Stimulated activated CD8-positive, alpha-beta memory T cell treated with anti-CD3 and anti-CD28 coated beads, Interleukin-15, amount 100 ng/mL, for 4 hours (primary cell): ENCODE results near the gene LNP1.
A peak's percentile ranks its signal among the peaks of the same experiment; 100 is the strongest.

Source experiments
- DNase-seq, 2 donors: peaks; one replicate each; pipeline ENCODE4 v3.0.0-alpha.2; 2020; ENCODE audit warnings: low read depth in 2 of 2

The LNP1 gene

DNA sequence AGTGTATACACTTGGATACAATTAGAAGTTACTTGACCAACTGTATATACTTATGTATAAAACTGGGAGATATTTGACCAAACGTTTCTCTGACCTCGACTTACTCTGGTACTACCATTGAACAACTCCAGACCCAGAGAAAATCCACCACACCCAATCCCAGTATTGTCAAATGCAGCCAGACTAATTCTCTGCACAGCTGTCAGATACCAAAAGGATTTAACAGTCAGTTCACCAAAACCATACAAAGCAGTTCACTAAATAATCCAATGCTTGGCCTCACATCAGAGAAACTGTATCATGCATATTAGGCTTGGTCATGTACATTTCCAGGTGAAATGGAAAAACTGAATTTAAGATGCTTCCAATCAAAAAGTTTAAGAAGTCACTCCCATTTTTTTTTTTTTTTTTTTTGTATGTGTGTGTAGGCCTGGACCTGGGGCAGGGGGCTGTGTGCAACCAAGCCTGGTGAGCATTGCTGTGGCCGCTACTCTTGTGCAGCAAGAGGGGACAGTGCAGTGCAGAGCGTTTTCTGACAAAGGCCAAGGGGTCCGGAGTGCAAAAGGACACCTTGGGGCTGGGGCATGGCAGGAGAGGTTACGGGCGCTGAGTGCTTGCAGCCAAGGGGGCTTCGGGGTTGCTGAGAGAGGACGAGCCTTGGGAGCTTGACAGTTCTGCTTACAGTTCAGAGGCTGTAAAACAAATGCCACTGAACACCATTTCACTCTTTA, 1.8 kb upstream of the LNP1 start:
- no peak for DNase-seq

DNA sequence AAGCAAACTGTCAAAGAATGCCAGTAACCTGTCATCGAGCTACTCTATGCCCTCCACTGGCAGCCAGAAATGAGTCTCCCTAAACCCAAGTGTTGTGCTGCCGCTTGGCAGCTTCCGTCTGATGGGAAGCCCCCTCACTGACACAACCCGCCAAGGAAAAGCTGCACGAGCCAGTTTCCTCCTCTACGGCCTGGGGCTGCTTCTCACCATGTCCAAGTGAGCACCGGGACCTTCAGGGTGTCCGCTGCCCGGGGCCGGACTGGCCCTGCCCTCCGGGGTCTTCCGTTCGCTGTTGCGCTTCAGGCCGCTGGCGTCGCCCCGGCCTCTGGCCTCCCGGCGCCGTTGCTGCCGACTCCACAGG, 940 bp upstream of the LNP1 start:
- peak in 1 of 2 donors; percentile 8 for DNase-seq

DNA sequence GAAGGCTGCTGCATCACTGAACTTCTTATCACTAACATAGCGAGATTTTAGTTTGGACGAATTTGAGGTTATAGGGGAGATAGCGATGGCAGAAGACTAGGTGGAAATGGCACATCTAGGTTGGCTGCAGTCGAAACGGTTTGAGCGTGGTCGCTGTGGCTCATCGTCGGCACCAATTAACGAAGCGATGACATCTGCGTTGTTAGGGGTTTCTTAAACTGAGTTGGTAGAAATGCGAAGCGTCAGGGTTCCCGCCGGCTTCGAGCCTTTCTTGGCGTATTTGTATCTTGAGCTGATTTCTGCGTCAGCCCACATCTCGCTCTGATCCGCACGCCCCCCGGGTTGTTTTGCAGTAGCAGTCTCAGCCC, 319 bp downstream of the LNP1 start:
- DNase-seq, result peak in 1 of 2 donors; percentile 32

DNA sequence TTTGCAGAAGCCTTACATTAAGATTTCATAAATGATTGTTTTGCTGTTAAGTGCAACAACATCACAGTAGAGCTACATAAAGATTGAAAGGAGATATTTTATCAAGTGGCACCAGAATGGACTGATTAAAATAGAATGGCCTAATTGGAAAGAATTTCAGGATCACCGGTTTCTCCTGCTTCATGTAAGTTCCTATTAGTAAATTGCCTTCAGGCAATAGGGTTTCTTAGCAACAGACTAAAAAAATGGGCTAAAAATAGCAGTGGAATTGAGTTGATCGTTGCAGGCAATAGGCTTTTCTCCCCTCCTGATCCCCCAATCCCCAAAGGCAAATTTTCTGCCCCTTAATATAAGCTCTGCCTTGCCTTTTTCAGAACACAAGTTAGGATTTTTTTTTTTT, 917 bp downstream of the LNP1 start:
- no peak for DNase-seq

DNA sequence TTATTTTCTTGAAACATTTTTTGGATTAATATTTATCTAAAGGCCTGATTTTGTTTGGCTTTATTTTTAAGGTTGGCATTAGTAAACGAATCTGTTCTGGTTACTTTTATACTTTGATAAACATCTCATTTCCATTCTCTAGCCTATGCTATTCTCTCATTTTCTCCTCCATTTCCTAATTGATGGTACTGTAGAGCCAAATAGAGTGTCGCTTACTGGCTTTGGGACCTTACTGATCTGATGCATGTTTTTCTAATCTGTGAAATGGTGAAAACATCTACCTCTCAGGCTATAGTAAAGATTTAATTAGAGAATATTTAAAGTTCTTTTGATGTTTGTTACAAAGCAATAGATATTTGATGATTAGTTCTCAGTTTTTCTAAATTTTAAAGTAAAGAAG, 1.6 kb downstream of the LNP1 start:
- DNase-seq, result no peak

DNA sequence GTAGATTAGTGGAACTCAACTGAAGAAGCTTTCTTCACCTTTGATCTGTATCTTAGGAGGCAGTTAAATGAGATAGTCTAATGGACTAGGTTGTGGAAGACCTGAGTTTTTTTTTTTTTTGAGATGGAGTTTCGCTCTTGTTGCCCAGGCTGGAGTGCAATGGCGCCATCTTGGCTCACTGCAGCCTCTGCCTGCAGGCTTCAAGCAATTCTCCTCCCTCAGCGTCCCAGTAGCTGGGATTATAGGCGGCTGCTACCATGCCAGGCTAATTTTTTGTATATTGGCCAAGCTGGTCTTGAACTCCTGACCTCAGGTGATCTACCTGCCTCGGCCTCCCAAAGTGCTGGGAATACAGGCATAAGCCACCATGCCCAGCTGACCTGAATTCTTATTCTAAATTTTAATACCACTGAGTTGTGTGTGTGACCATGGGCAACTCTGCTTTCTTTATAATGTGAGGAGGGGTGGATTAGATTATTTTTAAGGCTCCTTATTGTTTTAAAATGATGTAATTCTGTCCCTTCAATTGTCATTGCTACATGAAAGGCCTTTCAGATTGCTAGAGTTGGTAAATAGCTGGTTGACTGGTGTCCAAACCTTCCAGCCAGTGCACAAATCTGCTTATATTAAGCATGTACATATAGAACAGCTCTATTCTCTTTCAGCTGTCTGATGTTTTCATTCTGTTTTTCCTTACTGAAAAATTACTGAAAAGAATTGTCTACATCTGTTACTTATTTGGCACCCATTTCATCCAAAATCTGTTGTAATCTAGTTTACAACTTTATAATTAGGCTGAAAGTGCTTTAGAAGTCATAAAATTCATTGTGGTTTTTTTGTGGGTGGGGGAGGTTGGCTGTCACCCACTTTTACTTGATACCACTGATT, 2.3 kb downstream of the LNP1 start:
- DNase-seq, result no peak

DNA sequence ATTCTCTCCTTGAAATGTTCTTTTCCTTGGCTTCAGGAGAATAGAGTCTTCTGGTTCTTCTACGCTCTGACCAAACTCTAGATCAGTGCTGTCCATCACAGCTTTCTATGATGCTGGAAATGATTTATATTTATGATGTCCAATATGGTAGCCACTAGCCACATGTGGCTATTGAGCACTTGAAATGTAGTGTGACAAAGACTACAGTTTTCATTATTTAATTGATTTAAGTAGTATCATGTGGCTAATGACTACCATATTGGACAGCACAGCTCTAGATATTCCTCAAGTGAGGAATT, 2.9 kb downstream of the LNP1 start:
- no peak for DNase-seq

DNA sequence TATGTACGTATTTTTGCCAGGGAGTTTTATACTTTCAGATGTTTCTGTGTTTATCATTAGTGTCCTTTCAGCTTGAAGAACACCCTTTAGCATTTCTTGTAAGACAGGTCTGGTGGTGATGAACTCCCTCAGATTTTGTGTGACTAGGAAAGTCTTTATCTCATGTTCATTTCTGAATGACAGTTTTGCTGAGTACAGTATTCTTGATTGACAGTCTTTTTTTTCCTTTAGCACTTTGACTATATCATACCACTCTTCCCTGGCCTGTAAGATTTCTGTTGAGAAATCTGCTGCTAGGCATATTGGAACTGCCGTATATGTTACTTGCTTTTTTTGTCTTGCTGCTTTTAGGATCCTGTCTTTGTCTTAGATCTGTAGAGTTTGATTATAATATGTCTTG, 5.8 kb downstream of the LNP1 start:
- no peak for DNase-seq

DNA sequence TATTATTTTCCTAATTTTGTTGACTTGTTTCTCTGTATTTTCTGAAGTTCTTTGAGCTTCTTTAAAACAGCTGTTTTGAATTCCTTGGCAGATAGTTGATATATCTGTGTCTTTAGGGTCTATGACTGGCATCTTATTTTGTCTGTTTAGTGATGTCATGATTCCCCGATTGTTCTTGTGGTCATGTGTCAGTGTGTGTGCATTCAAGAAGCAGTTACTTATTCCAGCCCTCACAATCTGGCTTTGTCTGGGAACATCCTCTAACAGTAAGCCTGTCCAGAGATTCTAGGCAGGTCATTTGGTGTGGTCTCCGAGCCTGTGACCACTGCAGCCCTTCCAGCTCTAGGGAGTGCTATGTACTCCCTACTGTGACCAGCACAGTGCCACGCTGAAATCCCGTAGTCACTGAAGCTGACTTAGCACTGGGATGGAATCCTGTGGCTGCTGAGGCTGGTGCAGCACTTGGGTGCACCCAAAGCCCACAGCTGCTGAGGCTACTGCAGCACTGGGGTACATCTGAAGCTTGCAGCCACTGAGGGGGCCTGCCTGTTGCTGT, 6.7 kb downstream of the LNP1 start:
- no peak for DNase-seq

DNA sequence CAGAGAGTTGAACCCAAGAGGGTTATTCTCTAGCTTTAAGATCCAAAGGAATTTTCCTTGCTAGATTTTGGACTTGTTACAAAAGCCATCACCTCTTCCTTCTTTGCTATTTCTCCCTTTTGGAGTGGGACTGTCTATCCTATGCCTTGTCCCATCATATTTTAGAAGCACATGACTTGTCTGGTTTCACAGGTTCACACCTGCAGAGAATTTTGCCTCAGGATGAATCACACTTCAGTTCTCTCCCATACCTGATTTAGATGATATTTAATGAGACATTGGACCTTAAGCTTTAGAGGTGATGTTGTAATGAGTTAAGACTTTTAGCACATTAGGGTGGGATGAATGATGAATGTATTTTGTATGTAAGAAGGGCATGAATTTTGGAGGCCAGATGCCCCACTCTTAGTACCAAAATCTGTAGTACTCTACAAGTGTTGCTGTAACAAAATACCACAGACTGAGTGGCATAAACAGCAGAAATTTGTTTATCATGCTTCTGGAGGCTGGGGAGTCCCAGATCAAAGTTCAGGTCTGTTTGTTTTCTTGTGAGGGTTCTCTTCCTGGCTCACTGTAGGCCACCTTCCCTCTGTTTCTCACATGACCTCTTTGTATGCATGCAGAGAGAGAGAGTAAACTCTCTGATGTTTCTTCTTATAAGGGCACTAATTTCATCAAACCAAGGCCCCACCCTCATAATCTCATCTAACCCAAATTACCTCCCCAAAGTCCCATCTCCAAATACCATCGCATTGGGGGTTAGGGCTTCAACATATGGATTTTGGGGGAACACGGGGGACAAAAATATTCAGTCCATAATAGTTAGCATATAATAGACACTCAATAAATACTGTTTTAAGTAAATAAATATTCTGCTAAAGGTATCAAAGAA, 10.0 kb downstream of the LNP1 start:
- no peak for DNase-seq

DNA sequence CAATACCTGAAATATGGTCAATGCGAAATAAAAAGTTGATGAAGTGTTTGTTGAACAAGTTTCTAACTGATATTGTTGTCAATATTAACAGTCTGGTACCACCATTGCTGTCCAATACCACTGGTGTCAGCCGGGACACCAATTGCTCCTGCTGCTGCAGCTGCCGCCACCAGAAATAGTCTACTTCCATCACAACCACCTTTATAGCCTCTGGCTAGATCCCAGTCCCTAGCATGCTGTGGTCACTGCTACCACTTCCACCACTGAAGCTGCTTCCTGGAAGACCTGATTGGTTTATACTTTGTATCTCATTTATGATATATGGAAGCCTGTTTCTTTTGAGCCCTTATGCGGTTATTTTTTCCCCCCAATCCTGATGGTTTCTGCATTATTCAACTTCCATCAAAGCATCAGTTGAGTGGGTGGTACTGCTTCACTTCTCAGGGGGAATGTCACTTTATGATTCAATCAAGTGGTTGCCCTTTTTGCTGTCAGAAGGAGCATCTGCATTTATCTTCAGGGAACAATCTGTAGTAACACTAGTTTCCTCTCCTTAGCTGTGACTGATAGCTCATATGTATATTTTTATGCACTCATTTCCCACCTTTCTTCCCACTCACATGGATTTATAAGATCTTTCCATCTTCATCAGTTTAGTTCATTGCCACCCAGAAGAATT, 11.7 kb downstream of the LNP1 start:
- DNase-seq, result no peak

DNA sequence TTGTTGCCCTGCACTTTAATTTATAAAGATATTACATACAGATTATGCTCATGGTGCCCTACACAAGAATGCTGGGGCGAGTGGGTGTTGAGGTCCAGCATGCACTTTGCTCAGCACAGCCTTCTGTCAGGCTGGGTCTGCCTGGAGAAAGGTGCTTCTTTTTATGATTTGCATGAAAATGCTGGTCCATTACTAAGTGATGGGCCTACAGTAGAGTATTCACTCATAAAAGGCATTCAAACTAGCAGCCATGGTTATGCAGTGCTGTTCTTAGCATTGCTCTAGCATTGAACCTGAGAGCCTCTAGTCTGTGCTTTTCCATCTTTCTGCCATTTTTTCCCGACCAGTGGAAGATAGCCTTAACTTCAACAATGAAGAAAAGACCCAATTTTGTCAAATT, 12.3 kb downstream of the LNP1 start:
- no peak for DNase-seq

DNA sequence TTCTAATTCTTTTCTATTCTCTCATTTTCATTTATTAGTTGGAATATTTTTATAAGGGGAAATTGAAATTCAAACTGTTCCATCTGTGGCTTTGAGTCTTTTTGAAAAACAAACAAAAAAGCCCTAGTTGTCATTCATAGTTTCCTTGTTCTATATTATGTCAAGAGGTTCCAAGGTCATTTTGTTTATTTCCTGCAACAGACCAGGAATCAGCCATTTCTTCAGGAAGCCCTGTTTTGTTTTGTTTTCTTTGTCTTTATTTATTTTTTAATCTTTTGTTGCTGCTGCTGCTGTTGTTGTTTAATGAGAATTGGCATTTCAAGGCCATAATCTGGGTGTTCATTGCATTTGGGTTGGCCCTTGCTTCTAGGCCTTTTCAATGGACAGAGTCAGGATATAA, 14.8 kb downstream of the LNP1 start:
- DNase-seq, result no peak

DNA sequence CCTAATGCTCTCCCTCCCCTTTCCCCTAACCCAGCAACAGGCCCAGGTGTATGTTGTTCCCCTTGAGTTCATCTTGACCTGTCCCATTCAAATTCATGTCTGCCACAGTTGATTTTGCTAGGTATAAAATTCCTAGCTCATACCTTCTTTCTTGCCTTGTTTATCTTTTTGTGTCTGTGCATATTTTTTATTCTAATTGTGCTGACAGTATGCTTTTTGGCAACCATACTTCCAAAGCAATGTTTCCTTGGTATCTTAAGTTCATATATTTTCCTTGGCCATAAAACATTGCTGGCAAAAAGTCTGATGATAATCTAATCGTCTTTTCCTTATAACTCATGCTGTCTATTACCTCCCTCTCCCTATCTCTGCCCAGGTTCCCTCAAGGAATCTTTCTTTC, 15.5 kb downstream of the LNP1 start:
- DNase-seq, result no peak

DNA sequence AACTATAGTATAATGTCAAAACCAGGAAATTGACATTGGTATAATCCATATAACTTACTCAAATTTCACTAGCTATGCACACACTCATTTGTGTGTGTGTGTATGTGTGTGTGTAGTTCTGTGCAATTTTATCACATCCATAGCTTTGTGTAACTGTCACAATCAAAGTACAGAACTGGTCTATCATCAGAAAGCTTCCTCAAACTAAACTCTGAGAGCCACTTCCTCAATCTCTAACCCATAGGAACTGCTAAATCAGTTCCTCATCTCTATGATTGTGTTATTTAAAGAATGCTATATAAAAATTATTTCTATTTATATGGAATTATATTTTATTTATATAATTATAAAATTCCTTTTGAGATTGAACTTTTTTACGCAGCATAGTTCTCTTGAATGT, 18.1 kb downstream of the LNP1 start:
- no peak for DNase-seq

DNA sequence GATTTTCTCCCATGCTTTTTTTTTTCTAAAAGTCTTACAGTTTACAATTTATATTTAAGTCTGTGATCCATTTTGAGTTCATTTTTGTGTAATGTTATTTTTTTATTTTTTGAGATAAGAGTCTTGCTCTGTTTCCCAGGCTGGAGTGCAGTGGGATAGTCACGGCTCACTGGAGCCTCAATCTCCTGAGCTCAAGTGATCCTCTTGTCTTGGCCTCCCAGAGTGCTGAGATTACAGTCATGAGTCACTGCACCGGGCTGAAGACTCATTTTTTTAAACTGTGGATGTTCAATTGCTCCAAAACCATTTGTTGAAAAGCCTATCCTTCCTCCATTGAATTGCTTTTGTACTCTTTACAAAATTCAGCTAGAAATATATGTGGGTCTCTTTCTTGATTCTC, 19.5 kb downstream of the LNP1 start:
- DNase-seq, result no peak

DNA sequence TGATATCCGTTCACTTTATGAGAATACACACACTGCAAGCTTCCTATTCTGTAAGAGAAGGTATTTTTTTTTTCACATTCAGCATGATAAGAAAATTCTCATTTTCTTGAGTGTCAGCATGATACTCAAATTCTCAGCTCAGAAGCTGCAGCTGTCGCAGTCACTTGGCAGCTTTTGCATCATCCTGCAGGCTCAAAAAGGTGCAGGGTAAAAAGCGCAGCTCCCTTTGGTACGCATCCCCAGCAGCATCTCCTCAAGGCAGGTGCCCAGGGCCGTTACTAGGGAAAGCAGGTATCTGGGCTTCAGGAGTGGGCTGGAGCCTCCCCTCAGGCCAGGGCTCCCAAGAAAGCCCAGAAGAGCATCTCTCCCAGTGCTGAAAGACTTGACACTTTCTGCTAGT, 22.3 kb downstream of the LNP1 start:
- no peak for DNase-seq

DNA sequence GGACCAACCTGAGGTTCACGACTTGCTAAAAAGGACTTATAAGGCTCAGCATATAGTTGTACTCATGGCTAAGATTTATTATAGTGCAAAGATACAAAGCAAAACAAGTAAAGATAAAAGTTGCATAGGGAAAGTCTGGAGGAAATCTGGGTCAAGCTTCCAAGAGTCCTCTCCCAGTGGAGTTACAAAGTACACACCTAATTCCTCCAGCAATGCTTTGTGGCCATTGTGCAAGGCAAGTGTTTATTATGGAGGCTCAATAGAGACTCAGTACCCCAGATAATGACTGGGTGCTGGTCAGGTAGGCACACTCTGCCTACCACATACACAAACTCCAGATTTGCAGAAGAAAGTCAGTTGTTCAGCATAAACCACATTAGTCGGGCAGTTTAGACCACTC, 22.9 kb downstream of the LNP1 start:
- no peak for DNase-seq

DNA sequence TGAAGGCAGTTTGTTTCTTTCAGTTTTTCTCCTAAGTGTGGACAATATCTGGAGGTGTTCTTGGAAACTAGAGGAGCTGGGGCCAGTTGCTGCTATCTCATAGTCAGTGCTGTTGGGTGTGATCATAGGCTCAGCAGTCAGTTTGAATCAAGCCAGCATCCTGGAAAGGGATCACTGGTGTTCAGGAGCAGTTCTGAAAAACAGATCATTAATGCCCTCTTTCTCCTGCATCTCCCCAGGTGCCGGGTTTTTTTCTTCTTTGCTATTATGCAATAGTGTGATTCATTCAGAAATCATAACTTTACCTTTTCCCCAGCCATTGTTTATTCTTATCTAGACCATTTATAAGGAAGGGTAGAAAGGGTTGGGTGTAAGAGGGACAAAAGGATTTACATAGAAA, 24.0 kb downstream of the LNP1 start:
- DNase-seq, result no peak

DNA sequence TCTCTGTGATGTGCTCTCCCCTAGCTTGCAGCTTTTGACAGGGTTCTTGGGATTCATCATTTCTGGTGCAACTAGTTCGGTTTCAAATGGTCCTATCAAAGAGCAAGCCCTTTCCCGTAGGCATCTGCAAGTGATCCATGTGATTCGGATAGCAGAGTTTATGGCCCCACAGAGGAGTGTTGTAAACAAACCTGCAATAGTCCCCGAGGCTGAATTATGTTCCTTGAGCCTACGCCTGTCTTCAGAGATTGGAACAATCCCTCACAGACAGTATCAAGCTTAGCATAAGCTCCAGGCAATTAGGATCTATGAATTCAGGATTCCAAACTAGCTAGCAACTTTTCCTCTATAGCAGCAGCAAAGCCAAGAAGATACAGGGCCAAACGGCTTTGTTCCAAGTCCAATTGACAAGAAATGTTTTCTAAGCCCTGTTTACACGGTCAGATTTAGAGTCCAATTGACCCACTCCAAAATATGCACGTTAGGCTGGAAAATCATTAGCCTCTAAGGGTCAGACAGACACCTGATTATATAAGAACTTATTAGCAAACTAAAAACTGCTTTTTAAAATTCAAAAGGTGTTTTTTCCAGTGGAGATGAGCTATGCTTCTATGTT, 24.8 kb downstream of the LNP1 start:
- DNase-seq, result no peak

DNA sequence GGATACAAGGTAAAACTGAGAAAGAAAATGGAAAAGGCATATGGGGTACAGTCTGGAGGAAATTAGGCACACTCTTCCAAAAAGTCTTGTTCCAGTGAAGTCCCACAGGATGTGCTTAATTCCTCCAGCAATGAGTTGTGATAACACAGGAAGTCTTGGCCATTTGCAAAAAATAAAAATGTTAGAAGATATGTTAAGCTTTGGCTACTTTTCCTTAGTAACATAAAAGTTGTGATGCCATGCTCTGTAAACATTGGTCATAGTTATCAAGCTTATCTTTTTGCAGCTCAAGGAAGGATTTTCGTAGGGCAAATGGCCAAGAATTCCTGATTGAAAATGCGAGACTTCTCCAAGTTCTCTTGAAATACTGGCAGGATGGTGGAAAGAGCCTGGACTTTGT, 26.4 kb downstream of the LNP1 start:
- DNase-seq, result no peak
